CD4-positive, alpha-beta memory T cell (primary cell): ENCODE results near the gene SPANXN4. TPM values are rescaled to one million over a fixed set of nuclear protein-coding genes. Genes with fewer than 3 reads are reported as not detected.

ENCODE experiments used
- CTCF ChIA-PET: fragments of 350-600 bp; sonication (Branson Sonifier 250); formaldehyde crosslinking; loops from one replicate; lab custom pipeline; 2021; ENCODE audit warnings: inconsistent platforms; ENCODE audit not compliant: partially characterized antibody; lab: Charles Lee
- POLR2A ChIA-PET: fragments of 350-600 bp; sonication (Branson Sonifier 250); formaldehyde crosslinking; loops from one replicate; lab custom pipeline; 2021; ENCODE audit not compliant: partially characterized antibody; lab: Charles Lee
- DNase-seq, 5 donors: peaks; one replicate each; pipeline versions ENCODE4 v3.0.0 to v3.0.0-alpha.2; 2020 to 2022; ENCODE audit warnings: mixed read lengths in 1 of 5
- H3K27ac ChIP-seq: one replicate; pipeline ENCODE4 v1.7.0; 2013; ENCODE audit warnings: low read depth, low read length
- H3K27me3 ChIP-seq: 2 replicates; pipeline ENCODE4 v1.7.0; 2013; ENCODE audit warnings: mild to moderate bottlenecking, low read length, moderate library complexity; ENCODE audit not compliant: insufficient read depth
- H3K36me3 ChIP-seq: 2 replicates; pipeline ENCODE4 v1.7.0; 2013; ENCODE audit warnings: mild to moderate bottlenecking, low read length, moderate library complexity; ENCODE audit not compliant: insufficient read depth
- H3K4me1 ChIP-seq: 2 replicates; pipeline ENCODE4 v1.7.0; 2013; ENCODE audit warnings: mild to moderate bottlenecking, low read length, moderate library complexity; ENCODE audit not compliant: insufficient read depth
- H3K4me3 ChIP-seq, 2 donors: one replicate each; pipeline ENCODE4 v1.7.0; 2013; ENCODE audit warnings: low read length in 2 of 2, mild to moderate bottlenecking in 1 of 2
- H3K9me3 ChIP-seq, 2 donors: one replicate each; pipeline ENCODE4 v1.7.0; 2013; ENCODE audit warnings: low read length in 2 of 2, control low read depth in 1 of 2; ENCODE audit not compliant: control insufficient read depth in 1 of 2
- H3K27ac Mint-ChIP-seq, 7 donors: one replicate each; pipeline ENCODE4 v1.8.0; 2020 to 2021; ENCODE audit warnings: mixed read lengths in 7 of 7, mild to moderate bottlenecking in 6 of 7, inconsistent platforms in 3 of 7, moderate library complexity in 3 of 7
- H3K27me3 Mint-ChIP-seq, 2 donors: one replicate each; pipeline ENCODE4 v1.8.0; 2020 to 2021; ENCODE audit warnings: mixed read lengths in 2 of 2
- H3K36me3 Mint-ChIP-seq, 2 donors: one replicate each; pipeline ENCODE4 v1.8.0; 2020 to 2021; ENCODE audit warnings: mixed read lengths in 2 of 2, inconsistent platforms in 1 of 2, mild to moderate bottlenecking in 1 of 2
- H3K4me1 Mint-ChIP-seq, 4 donors: one replicate each; pipeline ENCODE4 v1.8.0; 2020 to 2021; ENCODE audit warnings: mixed read lengths in 4 of 4, mild to moderate bottlenecking in 1 of 4
- H3K4me3 Mint-ChIP-seq, 8 donors: one replicate each; pipeline ENCODE4 v1.8.0; 2020 to 2021; ENCODE audit warnings: mixed read lengths in 8 of 8, mild to moderate bottlenecking in 7 of 8, moderate library complexity in 6 of 8, inconsistent platforms in 3 of 8
- H3K9me3 Mint-ChIP-seq, 8 donors: one replicate each; pipeline ENCODE4 v1.8.0; 2020 to 2021; ENCODE audit warnings: mixed read lengths in 8 of 8, mild to moderate bottlenecking in 5 of 8, inconsistent platforms in 3 of 8, moderate library complexity in 1 of 8
- intact Hi-C: fragments of 100-400 bp; cut with micrococcal nuclease; formaldehyde crosslinking; loops from one replicate; pipeline ENCODE4 v1.15.1; 2023
- polyA plus RNA-seq, 2 donors: library from polyadenylated mRNA; unstranded; fragments of 300-500 nt; fragmentation: Illumina TruSeq; gene quantifications; one replicate each; pipeline ENCODE4 v1.2.3, GENCODE V29; 2021
- total RNA-seq, 2 experiments: library from RNA; stranded (reverse); gene quantifications; one replicate each; pipeline ENCODE4 v1.2.3, GENCODE V29; 2021

Gene SPANXN4
- total and polyA plus RNA-seq, 4 experiments from 2014 or later, result not detected

DNA sequence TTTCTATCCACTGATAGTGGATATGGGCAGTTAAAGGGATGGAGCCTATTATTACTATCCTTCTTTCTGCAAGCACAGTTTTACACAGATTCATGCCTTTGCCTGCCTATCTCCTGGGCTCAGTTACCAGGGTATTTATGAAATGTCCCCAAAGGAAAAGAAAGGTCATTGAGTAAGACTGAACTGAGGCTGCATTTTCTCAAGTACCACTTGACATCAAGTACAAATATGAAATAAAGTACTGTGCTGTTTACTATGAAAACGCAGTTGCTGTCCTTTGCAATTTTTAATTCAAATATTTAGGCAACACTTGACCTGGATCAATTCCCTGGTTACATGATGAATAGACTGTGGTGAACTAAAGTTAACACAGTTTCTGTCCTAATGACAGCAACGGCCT is 23.5 kb upstream of the SPANXN4 start:
- Histone ChIP-seq H3K4me1 (no peaks in the 10 kb centered on the region), H3K4me3 (no peak overlapping the region), H3K27me3 (no peaks in the 10 kb centered on the region), H3K9me3 (no peaks in the 10 kb centered on the region), H3K27ac (no peak overlapping the region), H3K36me3 (no peaks in the 10 kb centered on the region)
- CTCF ChIA-PET, result no interaction called here
- no peaks in the 10 kb centered on the region for H3K27me3 Mint-ChIP-seq
- DNase-seq, result no peak
- no peak overlapping the region for H3K4me3 Mint-ChIP-seq
- no peaks in the 10 kb centered on the region for H3K4me1 Mint-ChIP-seq
- no peaks in the 10 kb centered on the region for H3K36me3 Mint-ChIP-seq
- POLR2A ChIA-PET, result no interaction called here
- no peak overlapping the region for H3K27ac Mint-ChIP-seq
- intact Hi-C loops, result no loop called here
- peaks cover 0 to 4% (median 0%) of the 10 kb centered on the region in 8 donors for H3K9me3 Mint-ChIP-seq

DNA sequence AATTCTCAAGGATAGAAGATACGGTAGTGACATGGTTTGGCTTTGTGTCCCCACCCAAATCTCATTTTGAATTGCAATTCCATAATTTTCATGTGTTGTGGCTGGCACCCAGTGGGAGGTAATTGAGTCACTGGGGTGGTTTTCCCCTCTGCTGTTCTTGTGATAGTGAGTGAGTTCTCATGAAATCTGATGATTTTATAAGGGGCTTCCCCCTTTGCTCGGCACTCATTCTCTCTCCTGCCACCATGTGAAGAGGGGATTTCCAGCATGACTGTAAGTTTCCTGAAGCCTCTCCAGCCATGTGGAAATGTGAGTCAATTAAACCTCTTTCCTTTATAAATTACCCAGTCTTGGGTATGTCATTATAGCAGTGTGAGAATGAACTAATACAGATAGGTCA is 8.5 kb upstream of the SPANXN4 start:
- no peak overlapping the region for H3K4me3 ChIP-seq
- no peak for DNase-seq
- H3K27ac ChIP-seq, result no peak overlapping the region
- H3K27me3 ChIP-seq, result no peaks in the 10 kb centered on the region
- ChIA-PET POLR2A (no interaction called here), CTCF (no interaction called here)
- H3K4me1 ChIP-seq, result no peaks in the 10 kb centered on the region
- peaks cover 0 to 7% (median 2%) of the 10 kb centered on the region in 8 donors for H3K9me3 Mint-ChIP-seq
- H3K36me3 ChIP-seq, result no peaks in the 10 kb centered on the region
- no peak overlapping the region for H3K27ac Mint-ChIP-seq
- H3K4me1 Mint-ChIP-seq, result no peaks in the 10 kb centered on the region
- no peaks in the 10 kb centered on the region for H3K36me3 Mint-ChIP-seq
- H3K9me3 ChIP-seq, result no peaks in the 10 kb centered on the region
- no peak overlapping the region for H3K4me3 Mint-ChIP-seq
- H3K27me3 Mint-ChIP-seq, result no peaks in the 10 kb centered on the region
- intact Hi-C loops, result no loop called here

DNA sequence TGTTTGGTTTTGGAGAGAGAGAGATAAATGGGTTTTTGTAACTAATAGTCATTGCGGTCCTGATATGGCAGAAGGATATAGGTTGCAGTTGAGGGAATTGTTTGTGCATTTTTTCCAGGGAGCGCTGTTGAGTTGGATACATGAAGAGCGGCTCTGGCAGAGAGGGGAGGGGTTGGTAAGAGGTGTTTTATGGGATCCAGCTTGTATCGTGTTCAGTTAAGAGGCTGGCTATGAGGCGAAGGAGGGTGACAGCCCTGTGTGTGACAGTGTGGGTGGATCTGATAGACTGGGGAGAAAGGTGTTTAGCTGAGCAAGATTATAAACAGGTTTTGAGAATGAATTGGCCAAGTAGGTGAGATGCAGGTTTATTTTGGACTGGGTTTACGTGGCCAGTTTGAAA is 1.5 kb downstream of the SPANXN4 start:
- no peaks in the 10 kb centered on the region for H3K4me1 Mint-ChIP-seq
- H3K9me3 Mint-ChIP-seq, result peaks cover 0 to 10% (median under 1%) of the 10 kb centered on the region in 8 donors
- H3K36me3 Mint-ChIP-seq, result no peaks in the 10 kb centered on the region
- H3K27me3 ChIP-seq, result no peaks in the 10 kb centered on the region
- no peaks in the 10 kb centered on the region for H3K9me3 ChIP-seq
- H3K27ac Mint-ChIP-seq, result no peak overlapping the region
- no peaks in the 10 kb centered on the region for H3K36me3 ChIP-seq
- H3K27me3 Mint-ChIP-seq, result no peaks in the 10 kb centered on the region
- no peak for DNase-seq
- intact Hi-C loops, result no loop called here
- no peak overlapping the region for H3K27ac ChIP-seq
- no peak overlapping the region for H3K4me3 Mint-ChIP-seq
- no peaks in the 10 kb centered on the region for H3K4me1 ChIP-seq
- CTCF ChIA-PET, result no interaction called here
- H3K4me3 ChIP-seq, result no peak overlapping the region
- POLR2A ChIA-PET, result no interaction called here

DNA sequence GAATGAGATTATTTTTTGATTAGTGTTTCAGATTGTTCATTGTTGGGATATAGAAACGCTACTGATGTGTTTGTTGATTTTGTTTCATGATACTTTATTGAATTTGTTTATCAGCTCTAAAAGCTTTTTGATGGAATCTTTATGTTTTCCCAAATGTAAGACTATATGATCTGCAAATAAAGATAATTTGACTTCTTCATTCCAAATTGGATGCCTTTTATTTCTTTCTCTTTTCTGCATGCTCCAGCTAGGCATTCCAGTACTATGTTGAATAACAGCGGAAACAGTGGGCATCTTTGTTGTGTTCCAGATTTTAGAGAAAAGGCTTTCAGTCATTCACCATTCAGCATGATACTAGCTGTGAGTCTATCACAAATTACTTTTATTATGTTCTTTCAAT is 21.8 kb downstream of the SPANXN4 start:
- intact Hi-C loops, result no loop called here
- no peaks in the 10 kb centered on the region for H3K36me3 ChIP-seq
- H3K4me3 ChIP-seq, result no peak overlapping the region
- no peaks in the 10 kb centered on the region for H3K9me3 ChIP-seq
- no peak overlapping the region for H3K27ac ChIP-seq
- Mint-ChIP-seq H3K27ac (no peak overlapping the region), H3K9me3 (peaks cover 0 to 5% (median under 1%) of the 10 kb centered on the region in 8 donors), H3K4me3 (no peak overlapping the region), H3K4me1 (no peaks in the 10 kb centered on the region), H3K27me3 (no peaks in the 10 kb centered on the region), H3K36me3 (no peaks in the 10 kb centered on the region)
- no peaks in the 10 kb centered on the region for H3K27me3 ChIP-seq
- ChIA-PET CTCF (no interaction called here), POLR2A (no interaction called here)
- H3K4me1 ChIP-seq, result no peaks in the 10 kb centered on the region
- no peak for DNase-seq

DNA sequence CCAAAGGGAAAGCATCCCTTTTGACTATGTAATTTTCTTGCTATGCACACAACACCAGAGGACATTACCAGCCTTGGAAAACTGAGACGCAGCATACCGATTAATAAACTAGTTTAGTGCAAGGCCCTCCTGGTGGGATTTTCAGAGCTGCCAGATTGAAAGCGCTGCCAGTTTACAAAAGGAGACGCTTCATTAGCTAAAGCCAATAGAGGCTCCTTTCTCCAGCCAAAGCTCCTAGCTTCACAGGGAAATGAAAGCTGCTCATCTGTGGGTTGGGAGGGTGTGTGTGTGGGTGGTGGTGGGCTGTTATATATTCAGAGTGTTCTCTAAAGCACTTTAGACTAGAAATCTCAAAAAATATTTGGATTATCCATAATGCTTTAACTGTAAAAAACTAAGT is 32.4 kb downstream of the SPANXN4 start:
- Histone ChIP-seq H3K4me3 (no peak overlapping the region), H3K4me1 (no peaks in the 10 kb centered on the region), H3K9me3 (no peaks in the 10 kb centered on the region), H3K27me3 (no peaks in the 10 kb centered on the region), H3K27ac (no peak overlapping the region), H3K36me3 (no peaks in the 10 kb centered on the region)
- H3K4me3 Mint-ChIP-seq, result no peak overlapping the region
- H3K4me1 Mint-ChIP-seq, result no peaks in the 10 kb centered on the region
- no peaks in the 10 kb centered on the region for H3K36me3 Mint-ChIP-seq
- H3K9me3 Mint-ChIP-seq, result no peaks in the 10 kb centered on the region
- no peak for DNase-seq
- intact Hi-C loops, result no loop called here
- CTCF ChIA-PET, result no interaction called here
- POLR2A ChIA-PET, result no interaction called here
- H3K27ac Mint-ChIP-seq, result no peak overlapping the region
- H3K27me3 Mint-ChIP-seq, result no peaks in the 10 kb centered on the region

DNA sequence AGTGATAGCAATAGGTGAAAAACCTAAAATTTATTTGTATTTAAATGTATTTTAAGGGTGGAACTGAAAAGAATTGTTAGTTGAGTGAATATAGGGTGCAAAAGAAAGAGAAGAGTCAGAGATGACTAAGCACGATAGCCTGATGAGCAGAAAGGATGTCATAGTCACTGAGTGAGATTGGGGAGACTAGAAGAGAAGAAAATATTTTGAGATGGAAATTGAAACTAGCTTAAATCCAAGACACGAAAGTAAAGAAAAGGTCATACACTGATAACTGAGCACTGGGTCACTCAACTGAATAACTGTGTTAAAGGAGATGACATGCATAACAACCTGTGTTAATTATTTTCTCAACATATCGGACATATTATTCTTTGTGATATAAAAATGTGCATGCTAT is 55.5 kb downstream of the SPANXN4 start:
- Histone ChIP-seq H3K27ac (no peak overlapping the region), H3K4me3 (no peak overlapping the region), H3K27me3 (no peaks in the 10 kb centered on the region), H3K4me1 (no peaks in the 10 kb centered on the region), H3K9me3 (no peaks in the 10 kb centered on the region), H3K36me3 (no peaks in the 10 kb centered on the region)
- intact Hi-C loops, result no loop called here
- CTCF ChIA-PET, result no interaction called here
- Mint-ChIP-seq H3K4me1 (no peaks in the 10 kb centered on the region), H3K36me3 (no peaks in the 10 kb centered on the region), H3K4me3 (no peak overlapping the region), H3K27ac (no peak overlapping the region), H3K9me3 (peaks cover 0 to 12% (median 3%) of the 10 kb centered on the region in 8 donors), H3K27me3 (no peaks in the 10 kb centered on the region)
- POLR2A ChIA-PET, result no interaction called here
- DNase-seq, result no peak

DNA sequence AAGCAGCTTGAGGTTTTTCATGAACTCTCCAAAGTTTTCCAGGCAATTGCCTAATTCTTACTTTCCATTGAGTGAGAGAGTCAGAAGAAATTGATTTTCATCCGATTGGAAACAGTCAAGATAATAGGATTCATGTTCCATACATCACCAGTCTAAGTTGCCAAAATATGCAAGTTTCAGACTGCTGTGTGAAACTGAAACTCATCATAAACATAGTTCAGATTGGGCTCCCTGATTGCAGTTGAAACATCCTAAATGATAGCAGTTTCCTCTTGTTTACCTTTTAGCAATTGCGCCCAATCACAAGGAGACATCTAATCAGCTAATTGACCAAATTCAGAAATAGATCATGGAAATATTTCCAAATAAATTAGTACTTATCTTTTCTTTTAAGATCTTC is 56.8 kb downstream of the SPANXN4 start:
- CTCF ChIA-PET, result no interaction called here
- Histone ChIP-seq H3K36me3 (no peaks in the 10 kb centered on the region), H3K4me3 (no peak overlapping the region), H3K27ac (no peak overlapping the region), H3K27me3 (no peaks in the 10 kb centered on the region), H3K9me3 (no peaks in the 10 kb centered on the region), H3K4me1 (no peaks in the 10 kb centered on the region)
- DNase-seq, result no peak
- Mint-ChIP-seq H3K9me3 (peaks cover 0 to 12% (median 3%) of the 10 kb centered on the region in 8 donors), H3K4me3 (no peak overlapping the region), H3K4me1 (no peaks in the 10 kb centered on the region), H3K36me3 (no peaks in the 10 kb centered on the region), H3K27me3 (no peaks in the 10 kb centered on the region), H3K27ac (no peak overlapping the region)
- POLR2A ChIA-PET, result no interaction called here
- intact Hi-C loops, result no loop called here
